ENCODE measurements around the gene MDC1. TPM values are rescaled to one million over a fixed set of nuclear protein-coding genes. Genes with fewer than 3 reads are reported as not detected.

MDC1 gene
- total and polyA plus RNA-seq, 2 of the 13 experiments (the other 11 are each of a cell fraction or from before 2014, with no cell fraction given), result 8.4 to 14.0 TPM

DNA sequence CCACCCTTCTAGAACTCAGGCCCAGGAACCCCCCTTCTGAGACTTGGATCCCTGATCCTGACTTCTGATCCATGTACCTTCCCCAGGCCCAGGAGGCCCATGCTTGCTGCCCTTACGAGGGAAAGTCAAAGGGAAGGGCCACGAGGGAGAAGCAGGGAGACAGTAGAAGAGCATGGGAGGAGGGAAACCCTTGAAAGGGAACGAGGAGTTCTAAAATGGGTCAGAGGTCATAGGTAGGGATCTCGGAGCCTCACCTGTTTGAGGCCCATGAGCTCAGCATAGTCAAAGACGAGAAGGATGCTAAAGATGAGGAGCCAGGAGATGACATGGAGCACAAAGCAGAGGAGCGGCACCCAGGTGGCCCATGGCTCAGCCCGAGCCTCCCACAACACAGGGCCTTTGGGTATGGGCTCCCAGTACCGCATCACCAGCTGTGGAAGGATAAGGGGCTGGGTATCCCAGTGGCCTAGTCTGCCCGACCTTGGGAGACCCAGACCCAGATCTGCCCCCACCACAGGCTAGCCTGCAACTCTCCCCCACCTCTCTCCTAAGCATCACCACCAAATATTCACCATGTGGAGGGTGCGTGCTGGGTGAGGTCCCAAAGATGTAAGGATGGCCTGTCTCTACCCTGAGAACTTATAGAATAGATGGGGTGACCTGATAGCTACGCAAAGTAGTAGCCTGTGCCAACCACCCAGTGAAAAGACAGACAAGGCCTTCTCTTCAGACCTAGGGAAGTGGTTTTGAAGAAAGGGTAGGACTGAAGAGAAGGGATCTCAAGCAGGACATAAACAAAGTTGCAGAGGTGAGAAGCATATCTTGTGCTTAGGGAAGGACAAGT lies 27.8 kb downstream of the MDC1 start (continued):
- TF ChIP-seq AHDC1 (CRISPR knock-in tag; IDR thresholded peaks at IDR 0.05; ENCODE audit: borderline replicate concordance) (no peak), ZBTB20 (CRISPR knock-in tag; IDR thresholded peaks at IDR 0.05; ENCODE audit: borderline replicate concordance, low read depth) (no peak)
- TF ChIP-seq, protein P1, sequence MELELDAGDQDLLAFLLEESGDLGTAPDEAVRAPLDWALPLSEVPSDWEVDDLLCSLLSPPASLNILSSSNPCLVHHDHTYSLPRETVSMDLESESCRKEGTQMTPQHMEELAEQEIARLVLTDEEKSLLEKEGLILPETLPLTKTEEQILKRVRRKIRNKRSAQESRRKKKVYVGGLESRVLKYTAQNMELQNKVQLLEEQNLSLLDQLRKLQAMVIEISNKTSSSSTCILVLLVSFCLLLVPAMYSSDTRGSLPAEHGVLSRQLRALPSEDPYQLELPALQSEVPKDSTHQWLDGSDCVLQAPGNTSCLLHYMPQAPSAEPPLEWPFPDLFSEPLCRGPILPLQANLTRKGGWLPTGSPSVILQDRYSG (CRISPR knock-in tag; IDR thresholded peaks at IDR 0.05), result no peak

- no peaks in the 10 kb centered on the region for H3K36me3 ChIP-seq (replicated peaks in 1 of 2; ENCODE audit: control insufficient read depth in 1 of 2, insufficient read depth in 2 of 2, low read length in 2 of 2)
- intact Hi-C loops (cut with micrococcal nuclease; ENCODE audit: unreplicated experiment), result no loop called here
- H2AFZ ChIP-seq (ENCODE audit: low read length), result no peak overlapping the region
- no peaks in the 10 kb centered on the region for H3K27me3 ChIP-seq (ENCODE audit: control insufficient read depth in 1 of 2, insufficient read depth in 2 of 2, low read length in 2 of 2)
- H3K4me3 ChIP-seq (replicated peaks in 1 of 3; ENCODE audit: insufficient read depth in 1 of 3, low read depth in 2 of 3, low read length in 3 of 3), result no peak overlapping the region; a peak in 2 of 6 replicates
- in situ Hi-C loops (cut with HindIII; ENCODE audit: extremely low pct_ligation_motif_present, low pct_unique_long_range_greater_than_20kb), result loop anchor here (25.0 kb wide), 1 partner anchor 399 kb away; no protein-coding TSS in a partner anchor
- no peak overlapping the region for H3K27ac ChIP-seq (ENCODE audit: extremely low read length, insufficient read depth, low read length)
- peak overlapping the region; percentile 84; the same call in 1 of the 2 replicates for H3K4me2 ChIP-seq (ENCODE audit: low read depth, low read length)
- H3K79me2 ChIP-seq (ENCODE audit: insufficient read depth, low read length), result no peaks in the 10 kb centered on the region
- H3K4me1 ChIP-seq (ENCODE audit: insufficient read depth, low read length), result peaks cover 64% of the 10 kb centered on the region
- H3K9ac ChIP-seq (ENCODE audit: insufficient read depth, low read depth, low read length), result no peak overlapping the region
- no peak for ATAC-seq
- TF ChIP-seq ZNF800 (CRISPR knock-in tag; IDR thresholded peaks at IDR 0.05), result no peak
- TF ChIP-seq, protein P2, sequence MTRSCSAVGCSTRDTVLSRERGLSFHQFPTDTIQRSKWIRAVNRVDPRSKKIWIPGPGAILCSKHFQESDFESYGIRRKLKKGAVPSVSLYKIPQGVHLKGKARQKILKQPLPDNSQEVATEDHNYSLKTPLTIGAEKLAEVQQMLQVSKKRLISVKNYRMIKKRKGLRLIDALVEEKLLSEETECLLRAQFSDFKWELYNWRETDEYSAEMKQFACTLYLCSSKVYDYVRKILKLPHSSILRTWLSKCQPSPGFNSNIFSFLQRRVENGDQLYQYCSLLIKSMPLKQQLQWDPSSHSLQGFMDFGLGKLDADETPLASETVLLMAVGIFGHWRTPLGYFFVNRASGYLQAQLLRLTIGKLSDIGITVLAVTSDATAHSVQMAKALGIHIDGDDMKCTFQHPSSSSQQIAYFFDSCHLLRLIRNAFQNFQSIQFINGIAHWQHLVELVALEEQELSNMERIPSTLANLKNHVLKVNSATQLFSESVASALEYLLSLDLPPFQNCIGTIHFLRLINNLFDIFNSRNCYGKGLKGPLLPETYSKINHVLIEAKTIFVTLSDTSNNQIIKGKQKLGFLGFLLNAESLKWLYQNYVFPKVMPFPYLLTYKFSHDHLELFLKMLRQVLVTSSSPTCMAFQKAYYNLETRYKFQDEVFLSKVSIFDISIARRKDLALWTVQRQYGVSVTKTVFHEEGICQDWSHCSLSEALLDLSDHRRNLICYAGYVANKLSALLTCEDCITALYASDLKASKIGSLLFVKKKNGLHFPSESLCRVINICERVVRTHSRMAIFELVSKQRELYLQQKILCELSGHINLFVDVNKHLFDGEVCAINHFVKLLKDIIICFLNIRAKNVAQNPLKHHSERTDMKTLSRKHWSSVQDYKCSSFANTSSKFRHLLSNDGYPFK (CRISPR knock-in tag; IDR thresholded peaks at IDR 0.05; ENCODE audit: borderline replicate concordance), result 0 out of 2 replicates have a peak, but pooled peaks have one; percentile 7
- no peaks in the 10 kb centered on the region for H4K20me1 ChIP-seq (ENCODE audit: insufficient read depth, low read length)
- ChIA-PET POLR2A (interaction anchor here (1.0 to 3.0 kb wide), 7 partner anchors 8 to 71 kb away, joined by 3 to 23 read pairs (median 4); partner anchors contain the start of genes DHX16, MDC1, MRPS18B and TUBB), CTCF (ENCODE audit: low intra/inter-chr PET ratio, low total read pairs) (interaction anchor here (1.7 kb wide), 1 partner anchor 10 kb away, joined by 6 read pairs; no protein-coding TSS in a partner anchor)
- H3K9me3 ChIP-seq (ENCODE audit: low read length), result no peaks in the 10 kb centered on the region
- FAIRE-seq, result no peak
- WGBS (ENCODE audit: low lambda C conversion rate), result 94% methylated on average over 9 of the region's 9 CpGs
- no peak for DNase-seq (ENCODE audit: low spot score)
- BruUV-seq (replicated peaks), result no TSS peak
Measured at GRCh38 chr6:30688569-30688968, 28.5 kb downstream of the MDC1 start.

Data from HepG2 (cell line).